Tibial nerve (tissue), 4 donors: ENCODE data around the gene CCDC194. TPM values are rescaled to one million over a fixed set of nuclear protein-coding genes. Genes with fewer than 3 reads are reported as not detected.

Experiments
- DNase-seq, 2 donors: peaks; one replicate each; pipeline ENCODE4 v3.0.0-alpha.2; 2019; ENCODE audit warnings: low spot score in 2 of 2
- H3K27ac ChIP-seq, 4 donors: fragments of 200-600 bp; sonication (generic) in 3 of 4; one replicate each; pipeline ENCODE4 v1.5.1; 2017 to 2019; ENCODE audit warnings: mild to moderate bottlenecking in 1 of 4
- H3K27me3 ChIP-seq, 2 donors: fragments of 200-600 bp; sonication (generic) in 1 of 2; one replicate each; pipeline versions ENCODE4 v1.5.1 to v1.6.0; 2017 to 2019
- H3K36me3 ChIP-seq, 3 donors: fragments of 200-600 bp; sonication (generic); one replicate each; pipeline ENCODE4 v1.5.1; 2018 to 2019
- H3K4me1 ChIP-seq, 4 donors: fragments of 200-600 bp; sonication (generic) in 3 of 4; one replicate each; pipeline ENCODE4 v1.5.1; 2017 to 2019
- H3K4me3 ChIP-seq, 4 donors: fragments of 200-600 bp; sonication (generic) in 3 of 4; one replicate each; pipeline ENCODE4 v1.5.1; 2017 to 2019; ENCODE audit warnings: mild to moderate bottlenecking in 1 of 4, moderate library complexity in 1 of 4
- H3K9me3 ChIP-seq, 4 donors: fragments of 200-600 bp; sonication (generic) in 3 of 4; one replicate each; pipeline ENCODE4 v1.5.1; 2017 to 2019
- CTCF ChIP-seq, 5 experiments: fragments of 200-600 bp in 3 of 5; fragments of 450-650 bp in 2 of 5; sonication (generic) in 3 of 5; IDR thresholded peaks; one replicate each; pipeline ENCODE4 v1.5.1; 2016 to 2019; ENCODE audit warnings: antibody characterized with exemption in 5 of 5, mild to moderate bottlenecking in 3 of 5, moderate library complexity in 2 of 5
- EP300 ChIP-seq, 2 donors: sonication (generic); formaldehyde crosslinking; IDR thresholded peaks; one replicate each; pipeline ENCODE4 v1.6.1; 2017; ENCODE audit warnings: antibody characterized with exemption in 2 of 2, mild to moderate bottlenecking in 1 of 2
- POLR2A ChIP-seq, 2 donors: fragments of 450-650 bp; IDR thresholded peaks; one replicate each; pipeline ENCODE4 v1.6.1; 2017; ENCODE audit warnings: antibody characterized with exemption in 2 of 2, mild to moderate bottlenecking in 2 of 2, moderate library complexity in 2 of 2
- WGBS, 2 donors: methylation state at CpG; one replicate each; pipeline ENCODE4 v1.1.5; 2018; 5-methylcytosine and 5-hydroxymethylcytosine counted together
- total RNA-seq, 4 donors: library from RNA; depleted of rRNA; stranded (reverse); fragments of >200 nt; gene quantifications; one replicate each; pipeline ENCODE4 v1.1.0, GENCODE V29; 2016

The CCDC194 gene
- total RNA-seq, 4 donors from 2014 or later = 0.63 to 4.5 (median 2.0) TPM; not detected in 1

GRCh38 chr19:17391371-17392151 lies 2.4 kb downstream of the CCDC194 start:
- WGBS, 2 donors = 12% methylated on average over 25 to 26 of the region's 26 CpGs
- peak overlapping the region in 3 of 4 donors; percentile 24 to 54 (median 35) for H3K4me3 ChIP-seq
- DNase-seq = no peak
- peaks cover 0 to 23% (median 5%) of the 10 kb centered on the region in 4 donors for H3K4me1 ChIP-seq
- peaks cover 0 to 16% (median 0%) of the 10 kb centered on the region in 4 donors for H3K9me3 ChIP-seq
- H3K27me3 ChIP-seq = peaks cover 0 to 32% of the 10 kb centered on the region in 2 donors
- no peaks in the 10 kb centered on the region for H3K36me3 ChIP-seq
- TF ChIP-seq CTCF (IDR thresholded peaks at IDR 0.05) = no peak
- no peak for TF ChIP-seq EP300 (IDR thresholded peaks at IDR 0.05)
- no peak for TF ChIP-seq POLR2A (IDR thresholded peaks at IDR 0.05)
- H3K27ac ChIP-seq = no peak overlapping the region

DNA sequence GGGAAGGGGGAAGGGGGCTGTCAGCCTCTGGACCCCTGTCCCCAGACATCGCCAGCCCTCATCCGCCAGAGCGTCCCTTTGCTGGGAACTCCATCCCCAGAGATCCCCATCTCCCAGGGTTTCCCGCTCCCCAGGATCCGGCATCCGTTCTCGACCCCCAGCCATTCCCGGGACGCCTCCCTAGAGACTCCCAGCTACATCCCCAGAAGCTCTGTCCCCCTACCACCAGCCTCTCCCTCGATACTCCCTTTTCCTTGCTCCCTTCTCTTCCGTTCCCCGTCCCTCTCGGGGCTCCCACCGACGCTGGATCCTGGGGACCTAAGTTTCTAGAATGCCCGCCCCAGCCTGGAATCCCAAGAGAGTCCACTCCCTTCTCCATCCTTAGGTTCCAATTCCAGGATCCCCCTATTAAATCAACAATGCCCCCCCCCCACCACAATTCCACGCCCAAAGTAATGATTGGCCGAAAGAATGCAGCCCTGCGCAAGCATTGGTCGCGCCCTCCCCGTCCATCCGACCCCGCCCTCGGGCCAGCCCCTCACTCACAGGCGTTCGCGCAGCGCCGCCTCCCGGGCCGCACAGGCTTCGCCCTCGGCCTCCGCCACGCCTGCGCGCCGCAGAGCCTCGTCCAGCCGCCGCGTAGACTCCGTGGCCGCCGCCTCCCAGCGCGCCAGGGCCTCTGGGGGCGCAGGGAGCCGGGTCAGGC lies 3.2 kb downstream of the CCDC194 start:
- peaks cover 0 to 16% (median 0%) of the 10 kb centered on the region in 4 donors for H3K9me3 ChIP-seq
- TF ChIP-seq POLR2A (IDR thresholded peaks at IDR 0.05) = no peak
- no peak for TF ChIP-seq EP300 (IDR thresholded peaks at IDR 0.05)
- TF ChIP-seq CTCF (IDR thresholded peaks at IDR 0.05) = peak; percentile 69 to 91 (median 84)
- H3K36me3 ChIP-seq = no peaks in the 10 kb centered on the region
- H3K27me3 ChIP-seq = peaks cover 0 to 32% of the 10 kb centered on the region in 2 donors
- DNase-seq = peak; percentile 78 to 80
- H3K4me3 ChIP-seq = peak overlapping the region; percentile 24 to 54 (median 38)
- WGBS, 2 donors = 1 to 2% methylated on average over 42 to 45 of the region's 50 CpGs
- peaks cover 0 to 23% (median 5%) of the 10 kb centered on the region in 4 donors for H3K4me1 ChIP-seq
- H3K27ac ChIP-seq = peak overlapping the region in 1 of 4 donors; percentile 62

GRCh38 chr19:17389957-17390664 lies 3.9 kb downstream of the CCDC194 start:
- 16 to 21% methylated on average over 13 to 14 of the region's 37 CpGs for WGBS, 2 donors
- H3K27me3 ChIP-seq = peaks cover 0 to 32% of the 10 kb centered on the region in 2 donors
- H3K9me3 ChIP-seq = peaks cover 0 to 16% (median 0%) of the 10 kb centered on the region in 4 donors
- H3K36me3 ChIP-seq = no peaks in the 10 kb centered on the region
- TF ChIP-seq POLR2A (IDR thresholded peaks at IDR 0.05) = no peak
- no peak for TF ChIP-seq EP300 (IDR thresholded peaks at IDR 0.05)
- no peak for TF ChIP-seq CTCF (IDR thresholded peaks at IDR 0.05)
- DNase-seq = no peak
- peak overlapping the region in 1 of 4 donors; percentile 62 for H3K27ac ChIP-seq
- peak overlapping the region; percentile 24 to 54 (median 38) for H3K4me3 ChIP-seq
- H3K4me1 ChIP-seq = peaks cover 0 to 20% (median 5%) of the 10 kb centered on the region in 4 donors

GRCh38 chr19:17389288-17389687 lies 4.7 kb downstream of the CCDC194 start:
- H3K27me3 ChIP-seq = peaks cover 0 to 26% of the 10 kb centered on the region in 2 donors

More at GRCh38 chr19:17389288-17389687, 4.7 kb downstream of the CCDC194 start:
- Histone ChIP-seq H3K4me1 (peaks cover 0 to 15% (median 5%) of the 10 kb centered on the region in 4 donors), H3K4me3 (no peak overlapping the region), H3K36me3 (no peaks in the 10 kb centered on the region), H3K9me3 (peaks cover 0 to 16% (median 0%) of the 10 kb centered on the region in 4 donors), H3K27ac (no peak overlapping the region)
- no peak for DNase-seq
- 23 to 33% methylated on average over 1 of the region's 1 CpG for WGBS, 2 donors
- TF ChIP-seq EP300 (IDR thresholded peaks at IDR 0.05) (no peak), POLR2A (IDR thresholded peaks at IDR 0.05) (no peak), CTCF (IDR thresholded peaks at IDR 0.05) (no peak)
